Activated CD4-positive, alpha-beta T cell treated with anti-CD3 and anti-CD28 coated beads for 24 hours (primary cell): ENCODE results near the gene FOCAD.

Source experiments
- DNase-seq, 2 donors: peaks; one replicate each; pipeline ENCODE4 v3.0.0-alpha.2; 2020; ENCODE audit warnings: low read depth in 2 of 2

FOCAD gene

DNA sequence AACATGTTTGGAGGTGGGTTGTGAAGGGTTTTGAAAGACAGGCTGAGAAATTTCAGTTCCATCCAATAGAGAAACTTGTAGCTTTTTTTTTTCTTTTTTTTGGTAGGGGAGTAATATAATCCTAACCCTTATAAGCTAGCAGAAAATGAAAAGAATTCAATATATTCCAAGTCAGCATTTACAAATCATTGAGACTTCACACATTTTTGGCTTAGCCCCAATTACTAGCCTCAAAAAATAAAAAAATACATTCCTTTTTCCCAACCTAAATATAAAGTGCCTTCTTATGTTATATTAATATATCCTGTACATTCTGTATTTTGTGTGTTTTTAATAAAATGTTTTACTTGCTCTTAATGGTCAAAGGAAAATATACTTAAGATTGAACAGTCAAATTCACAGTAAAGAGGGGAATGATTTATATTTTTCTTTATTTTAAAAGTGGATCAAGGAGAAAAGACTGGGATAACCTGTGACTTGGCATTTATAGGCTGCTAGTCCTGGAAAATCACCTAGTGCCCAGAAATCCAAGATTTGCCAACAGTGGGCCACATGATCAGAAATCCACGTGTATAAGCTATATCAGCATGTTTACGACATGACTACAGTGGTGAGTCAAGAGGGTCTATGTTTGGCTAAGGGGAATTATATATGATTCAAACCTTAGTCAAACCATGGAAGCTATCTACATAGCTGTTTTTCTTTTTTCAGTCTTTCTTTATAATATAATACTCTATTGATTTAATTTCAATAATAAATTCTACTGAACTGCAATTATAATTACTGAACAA is 332.8 kb downstream of the FOCAD start:
- no peak for DNase-seq

DNA sequence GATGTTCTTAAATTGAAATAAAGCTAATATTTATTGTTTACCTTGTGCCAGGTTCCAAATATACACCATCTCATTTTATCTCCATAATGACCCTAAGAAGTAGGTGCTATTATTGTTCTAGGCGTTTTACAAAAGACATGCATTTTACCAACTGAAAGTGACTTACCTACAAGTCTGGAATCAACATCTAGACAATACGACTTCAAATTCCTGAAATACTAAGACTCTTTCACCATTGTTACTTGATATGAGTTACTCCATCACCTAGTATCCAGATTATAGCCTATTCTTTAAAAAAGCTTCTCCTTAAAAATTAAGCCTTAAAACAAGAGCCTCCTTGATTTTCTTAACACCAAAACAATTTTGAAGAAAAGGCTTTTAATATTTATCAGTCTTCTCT is 334.1 kb downstream of the FOCAD start:
- DNase-seq: no peak

DNA sequence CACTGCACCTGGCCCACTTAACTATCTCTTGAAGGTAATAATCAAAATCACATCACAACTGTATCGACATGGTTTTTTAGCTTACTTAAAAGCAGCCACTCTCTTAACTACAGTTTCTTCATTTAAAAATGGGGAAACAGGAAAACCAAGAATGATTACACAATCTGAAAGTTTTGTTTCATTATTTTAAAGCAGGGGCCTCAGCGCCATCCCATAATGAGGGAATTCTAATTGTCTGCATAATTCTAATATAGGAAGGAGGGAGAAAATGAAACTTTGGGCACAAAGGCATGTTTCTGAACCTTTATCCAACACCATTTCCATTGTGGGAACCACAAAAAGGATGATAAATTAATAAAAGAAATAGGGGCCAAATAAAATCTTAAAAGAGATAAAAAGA is 339.8 kb downstream of the FOCAD start:
- no peak for DNase-seq

DNA sequence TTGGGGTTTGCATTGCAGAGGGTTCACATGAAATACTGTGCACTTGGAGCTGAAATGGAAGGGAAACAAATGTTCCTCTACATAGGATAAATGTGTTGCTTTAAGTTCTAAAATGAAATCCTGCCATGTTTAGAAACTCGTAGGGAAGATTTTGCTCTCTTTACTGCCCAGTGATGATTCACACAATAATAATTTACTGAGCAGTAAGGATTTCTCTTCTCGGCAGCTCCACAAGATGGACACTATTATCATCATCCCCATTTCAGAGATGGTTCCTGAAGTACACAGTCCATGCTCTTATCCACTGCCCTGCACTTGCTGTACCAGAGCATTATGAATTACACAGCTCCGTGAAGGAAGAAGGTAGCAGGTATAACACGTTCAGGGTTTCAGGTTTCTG is 343.2 kb downstream of the FOCAD start:
- DNase-seq: no peak

DNA sequence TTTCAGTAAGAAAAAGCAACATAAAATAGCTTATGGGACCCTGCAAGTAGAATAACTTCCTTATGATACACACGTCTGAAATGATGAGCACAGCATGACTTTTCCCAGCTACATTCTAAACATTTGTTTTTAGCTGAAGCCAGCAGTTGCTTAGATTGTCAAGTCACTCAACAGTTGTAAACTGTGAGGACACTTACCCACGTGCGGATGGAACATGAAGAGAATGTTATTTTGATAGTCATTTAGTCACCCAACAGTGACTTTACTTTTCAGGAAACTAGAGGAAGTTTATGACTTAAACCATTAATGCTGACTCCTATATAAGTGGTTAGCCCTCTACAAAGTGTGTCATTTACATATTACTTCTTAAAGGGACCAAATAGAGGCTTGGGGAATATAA is 344.4 kb downstream of the FOCAD start:
- DNase-seq: no peak

DNA sequence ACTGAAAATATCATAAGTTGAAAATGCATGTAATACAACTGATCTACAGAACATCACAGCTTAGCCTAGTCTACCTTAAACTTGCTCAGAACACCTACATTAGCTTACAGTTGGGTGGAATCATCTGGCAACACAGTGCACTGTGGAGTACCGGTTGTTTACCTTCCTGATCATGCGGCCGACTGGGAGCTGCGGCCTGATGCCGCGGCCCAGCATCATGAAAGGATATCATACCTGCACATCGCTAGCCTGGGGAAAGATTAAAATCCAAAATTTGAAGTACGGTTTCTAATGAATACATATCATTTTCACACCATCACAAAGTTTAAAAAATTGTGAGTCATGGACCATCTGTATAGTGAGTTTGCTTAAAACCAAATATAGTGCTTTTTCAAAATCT is 345.6 kb downstream of the FOCAD start:
- no peak for DNase-seq

DNA sequence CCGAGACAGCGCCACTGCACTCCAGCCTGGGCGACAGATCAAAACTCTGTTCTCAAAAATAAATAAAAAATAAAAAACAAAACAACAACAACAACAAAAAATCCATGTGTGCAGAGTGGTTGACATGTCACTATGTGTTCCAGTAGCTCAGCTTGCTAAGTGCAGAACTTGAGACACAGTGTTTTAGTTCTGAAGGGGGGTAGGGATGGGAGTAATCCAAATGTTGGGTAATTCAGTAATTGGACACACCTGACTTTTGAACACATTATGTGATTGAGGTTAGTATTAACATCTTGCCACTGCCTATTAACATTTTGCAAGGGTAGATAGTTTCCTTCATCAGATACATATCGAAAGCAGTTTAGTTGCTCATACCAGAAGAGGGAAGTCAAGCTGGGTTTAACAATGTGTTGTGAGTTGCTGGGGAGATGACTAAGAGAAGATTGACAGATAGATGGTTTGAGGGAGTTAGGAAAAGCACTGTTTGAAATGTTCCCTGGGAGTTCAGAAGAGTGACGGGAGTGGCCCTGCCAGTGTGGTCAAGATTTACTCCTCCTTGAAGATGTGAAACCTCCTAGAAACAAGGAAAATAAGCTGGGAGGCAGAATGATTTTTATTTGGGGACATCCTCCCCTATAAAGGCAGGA is 346.5 kb downstream of the FOCAD start:
- DNase-seq: peak in 1 of 2 donors; percentile 2

DNA sequence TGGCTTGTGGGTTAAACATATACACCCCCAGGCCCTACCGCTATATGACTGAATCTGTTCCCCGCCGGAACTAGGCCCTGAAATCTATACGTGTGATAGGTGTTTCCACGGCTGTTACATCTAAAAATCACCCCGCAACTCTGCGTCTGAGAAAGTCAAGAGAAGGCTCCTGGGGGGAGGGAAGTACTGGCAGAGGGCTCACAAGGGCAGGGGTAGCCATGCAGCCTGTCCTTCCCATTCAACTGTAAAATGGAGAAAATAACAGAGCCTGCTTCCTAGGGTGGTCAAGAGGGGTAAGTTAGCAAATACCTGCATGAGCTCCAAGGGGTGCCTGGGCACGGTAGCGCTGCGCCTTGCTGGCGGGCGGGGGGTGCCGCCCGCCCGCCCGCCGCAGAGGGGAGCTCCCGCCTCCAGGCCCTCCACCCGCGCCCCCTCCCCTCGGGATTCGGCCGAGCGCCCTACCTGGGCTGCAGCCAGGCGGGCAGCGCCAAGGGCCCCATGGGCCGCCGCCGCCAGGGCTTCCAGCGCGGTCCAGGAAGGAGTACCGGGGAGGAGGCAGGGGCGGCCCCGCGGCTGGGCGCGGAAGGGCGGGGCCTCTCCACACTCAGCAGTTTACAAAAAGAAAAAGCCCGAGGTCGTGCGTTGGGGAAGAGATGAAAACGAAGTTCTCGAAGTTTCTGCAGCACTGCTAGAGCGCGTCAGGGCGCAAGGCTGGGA is 347.2 kb downstream of the FOCAD start, which contains the start of gene HACD4:
TSS of gene HACD4 (minus strand) at position 550 of the 717 bp plus-strand sequence. CDS start at position 500, 50 bp downstream.
- DNase-seq: peak; percentile 16 to 26

DNA sequence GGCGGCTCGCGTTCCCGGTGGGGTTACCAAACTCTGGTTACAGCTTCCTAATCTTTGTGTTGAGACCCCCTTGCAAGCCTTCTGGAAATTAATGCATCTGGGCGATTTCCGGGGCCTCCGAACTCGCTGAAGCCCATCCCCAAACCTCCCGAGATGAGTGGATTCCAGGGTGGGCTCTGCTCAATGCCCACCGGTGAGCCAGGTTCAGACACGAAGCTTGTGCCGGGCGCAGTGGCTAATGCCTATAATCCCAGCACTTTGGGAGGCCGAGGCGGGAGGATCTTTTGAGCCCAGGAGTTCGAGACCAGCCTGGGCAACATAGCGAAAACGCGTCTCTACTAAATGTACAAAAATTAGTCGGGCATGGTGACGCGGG is 347.7 kb downstream of the FOCAD start:
- DNase-seq: no peak

DNA sequence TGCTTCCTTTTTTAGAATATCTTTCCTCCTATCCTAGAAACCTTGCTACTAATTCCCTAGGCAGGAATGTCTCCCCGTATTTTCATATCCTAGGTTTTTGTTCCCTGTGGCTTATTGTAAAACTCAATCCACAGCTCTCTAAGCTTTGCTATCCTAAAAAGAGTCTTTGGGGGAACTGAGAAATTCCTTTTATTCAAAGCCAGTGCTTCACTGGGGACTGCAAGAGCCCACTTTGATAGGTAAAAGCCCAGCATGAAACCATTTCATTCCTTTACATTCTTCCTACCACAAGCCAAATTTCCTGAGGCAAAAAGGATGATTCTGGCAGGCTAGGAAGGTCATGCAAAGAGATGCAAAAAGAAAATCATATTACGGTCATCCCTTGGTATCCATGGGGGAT is 353.2 kb downstream of the FOCAD start:
- DNase-seq: no peak

DNA sequence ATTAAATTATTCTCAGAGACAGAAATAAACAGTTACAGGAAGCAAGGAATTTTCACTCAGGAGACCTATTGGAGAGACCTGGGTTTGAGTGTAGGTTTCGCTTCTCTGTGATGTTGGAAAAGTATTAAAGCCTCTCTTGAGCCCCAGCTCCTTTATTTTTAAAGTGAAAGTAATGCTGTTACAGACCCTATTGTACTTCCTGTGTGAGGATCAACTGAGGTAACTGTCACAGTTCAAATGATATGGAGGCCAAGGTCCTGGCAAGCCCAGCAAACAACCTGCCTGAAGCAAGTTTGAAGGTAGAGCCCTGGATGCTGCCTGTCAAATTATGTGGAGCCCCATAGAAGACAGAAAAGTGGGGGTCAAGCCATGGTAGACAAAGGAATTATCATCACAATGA is 355.2 kb downstream of the FOCAD start:
- no peak for DNase-seq

DNA sequence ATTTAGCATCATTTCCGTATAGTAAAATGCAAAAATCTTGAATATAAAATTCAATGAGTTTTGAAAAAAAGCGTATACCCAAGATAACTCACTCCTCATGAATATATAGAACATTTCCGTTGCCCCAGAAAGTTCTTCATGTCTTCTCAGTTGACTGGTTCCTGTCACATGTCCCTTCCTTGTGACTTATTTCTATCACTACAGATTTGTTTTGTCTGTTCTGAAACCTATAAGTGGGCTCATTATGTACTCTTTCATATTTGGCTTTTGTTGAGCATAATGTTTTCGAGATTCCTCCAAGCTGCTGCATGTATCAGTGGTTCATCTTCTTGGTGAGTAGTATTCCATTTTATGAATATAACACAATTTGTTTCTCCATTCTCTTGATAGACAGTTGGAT is 358.4 kb downstream of the FOCAD start:
- no peak for DNase-seq

DNA sequence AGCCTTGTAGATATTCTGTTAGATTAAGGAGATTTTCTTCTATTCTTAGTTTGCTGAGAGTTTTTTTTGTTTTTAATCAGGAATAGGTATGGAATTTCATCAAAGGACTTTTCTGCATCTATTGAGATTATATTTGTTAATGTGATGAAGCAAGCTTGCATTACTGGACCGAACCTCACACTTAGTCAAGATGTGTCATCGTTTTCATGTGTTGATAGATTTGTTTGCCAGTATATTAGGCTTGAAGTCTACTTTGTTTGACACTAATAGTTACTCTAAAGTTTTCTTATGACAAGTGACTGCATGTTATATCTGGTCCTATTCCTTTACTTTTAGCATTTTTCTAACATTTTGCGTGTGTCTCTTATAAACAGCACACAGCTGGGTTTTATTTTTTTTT is 359.8 kb downstream of the FOCAD start:
- no peak for DNase-seq
